HG03354 (cell line): ENCODE measurements around the gene MRGPRD.
"Not testable (repeated sequence)": the region's sequence is repeated elsewhere in the genome, so short reads cannot be mapped to it uniquely, and the experiment has no call there.

Source experiments
- ATAC-seq: cut with Tn5 transposase; IDR thresholded peaks from one replicate; pipeline ENCODE4 v1.9.1; 2021; ENCODE audit warnings: mild to moderate bottlenecking; ENCODE audit not compliant: unreplicated experiment, poor library complexity, severe bottlenecking

Gene MRGPRD

GRCh38 chr11:69006816-69007215 lies 26.0 kb upstream of the MRGPRD start:
- ATAC-seq: no peak

- ATAC-seq: no peak
Measured at GRCh38 chr11:69005631-69006368, 25.0 kb upstream of the MRGPRD start.

- no peak for ATAC-seq
Measured at GRCh38 chr11:69005183-69005630, 24.4 kb upstream of the MRGPRD start.

DNA sequence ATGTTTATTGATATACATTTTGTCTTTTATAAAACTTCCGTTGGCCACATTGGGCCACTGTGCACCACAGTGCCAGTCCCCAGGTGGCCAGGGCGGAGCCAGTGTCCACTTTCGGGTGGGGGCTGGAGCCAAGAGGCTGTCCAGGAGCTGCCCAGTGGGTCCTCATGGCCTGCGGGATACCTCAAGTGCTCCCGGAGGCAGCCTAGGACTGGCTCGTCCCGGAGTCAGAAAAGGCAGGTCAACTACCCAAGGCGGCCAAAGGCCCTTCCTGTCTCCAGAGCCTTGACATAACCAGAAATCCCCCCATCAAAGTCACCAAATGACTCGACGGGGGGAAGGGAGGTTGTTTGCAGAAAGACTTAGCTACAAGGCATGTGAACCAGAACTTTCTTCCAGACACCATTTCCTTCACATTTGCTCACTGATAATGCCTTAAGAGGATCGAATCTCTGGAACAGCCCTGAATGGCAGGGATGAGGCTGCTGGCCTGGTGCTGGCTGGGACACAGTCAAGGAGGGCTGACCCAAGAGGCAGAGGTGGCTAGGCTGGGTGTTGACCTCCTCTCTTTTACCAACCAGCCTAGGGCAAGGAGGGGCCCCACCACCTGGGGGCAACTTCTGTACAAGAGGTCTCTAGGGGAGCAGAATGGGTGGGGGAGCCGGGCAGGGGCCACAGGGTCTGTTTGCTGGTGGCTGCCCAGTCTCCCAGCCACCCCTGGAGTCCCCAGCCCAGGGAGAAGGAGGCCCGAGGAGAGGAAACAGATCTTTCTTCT lies 23.8 kb upstream of the MRGPRD start:
- no peak for ATAC-seq

GRCh38 chr11:69003866-69004367 lies 23.1 kb upstream of the MRGPRD start:
- no peak for ATAC-seq

- no peak for ATAC-seq
Measured at GRCh38 chr11:69003301-69003865, 22.6 kb upstream of the MRGPRD start.

- no peak for ATAC-seq
Measured at GRCh38 chr11:69002570-69003231, 21.9 kb upstream of the MRGPRD start.

DNA sequence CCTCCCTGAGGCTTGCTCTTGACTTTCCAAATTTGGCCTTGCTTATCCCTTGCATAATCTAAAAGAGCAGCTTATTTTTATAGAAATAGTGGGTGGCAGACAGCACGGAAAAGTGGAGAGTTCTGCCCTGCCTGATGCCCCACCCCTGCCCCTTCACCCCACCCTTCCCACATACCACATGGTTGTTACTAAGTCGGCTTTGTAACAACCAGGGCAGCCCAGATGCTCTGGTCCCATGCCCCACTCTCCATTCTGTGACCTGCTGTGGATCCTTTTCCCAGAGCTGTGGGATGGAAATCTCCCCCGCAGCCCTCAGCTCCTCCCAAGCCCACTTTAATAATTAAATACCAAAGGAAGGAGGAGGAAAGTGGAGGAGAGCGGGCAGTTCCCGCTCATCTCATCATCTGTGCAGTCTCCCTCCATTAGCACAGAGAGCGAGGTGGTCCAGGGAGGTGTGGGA lies 21.4 kb upstream of the MRGPRD start:
- no peak for ATAC-seq

GRCh38 chr11:69001243-69002081 lies 20.7 kb upstream of the MRGPRD start:
- ATAC-seq: no peak

GRCh38 chr11:69000831-69001242 lies 20.1 kb upstream of the MRGPRD start:
- no peak for ATAC-seq

- no peak for ATAC-seq
Measured at GRCh38 chr11:69000391-69000790, 19.6 kb upstream of the MRGPRD start.

GRCh38 chr11:68999748-69000355 lies 19.1 kb upstream of the MRGPRD start:
- not testable (repeated sequence) for ATAC-seq

DNA sequence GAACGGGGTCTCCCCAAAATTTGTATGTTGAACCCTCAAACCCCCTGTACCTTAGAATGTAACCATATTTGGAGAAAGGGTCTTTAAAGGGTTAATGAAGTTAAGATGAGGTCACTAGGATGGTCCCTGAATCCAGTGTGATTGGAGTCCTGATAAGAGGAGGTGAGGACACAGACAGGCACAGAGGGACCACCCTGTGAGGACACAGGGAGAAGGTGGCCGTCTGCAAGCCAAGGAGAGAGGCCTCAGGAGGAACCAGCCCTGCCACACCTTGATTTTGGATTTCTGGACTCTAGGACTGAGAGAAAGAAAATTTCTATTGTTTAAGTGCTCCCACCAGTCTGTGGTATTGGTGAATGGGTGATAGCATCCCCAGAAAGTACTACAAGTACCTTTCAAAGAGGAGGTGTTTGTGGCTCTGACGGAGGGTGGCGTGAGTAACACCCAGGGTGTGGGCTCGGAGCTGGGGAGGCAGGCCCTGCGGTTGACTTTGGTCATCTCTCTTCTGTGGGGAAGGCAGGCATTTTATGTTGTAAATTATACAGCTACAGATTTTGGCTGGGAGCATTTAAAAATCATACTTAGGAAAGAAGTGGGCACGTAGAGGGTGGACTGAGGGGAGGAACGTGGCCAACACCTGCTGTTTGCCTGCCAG lies 18.4 kb upstream of the MRGPRD start:
- no peak for ATAC-seq

DNA sequence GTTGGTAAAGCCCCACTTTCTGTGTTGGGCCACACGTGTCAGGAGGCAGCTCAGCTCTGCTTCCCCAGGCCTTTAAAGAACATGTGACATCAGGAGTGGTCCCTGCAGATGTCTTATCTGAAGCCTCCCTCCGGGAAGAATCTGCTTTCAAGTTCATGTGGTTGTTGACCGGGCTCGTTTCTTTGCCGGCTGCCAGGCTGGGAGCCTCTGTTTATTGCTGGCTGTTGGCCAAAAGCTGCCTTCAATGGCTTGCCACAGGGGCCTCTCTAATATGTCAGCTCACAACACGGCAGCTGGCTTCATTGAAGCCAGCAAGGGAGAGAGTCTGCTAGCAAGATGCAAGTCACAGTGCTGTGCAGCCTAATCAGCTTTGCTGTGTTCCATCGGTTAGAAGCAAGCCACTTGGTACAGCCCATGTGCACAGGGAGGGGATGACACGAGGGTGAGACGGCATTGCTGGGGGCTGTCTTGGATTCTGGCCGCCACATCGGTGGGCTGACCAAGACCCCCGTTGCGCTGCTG lies 17.7 kb upstream of the MRGPRD start:
- ATAC-seq: no peak

- ATAC-seq: no peak
Measured at GRCh38 chr11:68997995-68998348, 17.2 kb upstream of the MRGPRD start.

- ATAC-seq: no peak
Measured at GRCh38 chr11:68997124-68997994, 16.6 kb upstream of the MRGPRD start.
